HG03354 (cell line): ENCODE measurements around the gene NPAS2.

Experiments used
- ATAC-seq: cut with Tn5 transposase; IDR thresholded peaks from one replicate; pipeline ENCODE4 v1.9.1; 2021; ENCODE audit warnings: mild to moderate bottlenecking; ENCODE audit not compliant: unreplicated experiment, poor library complexity, severe bottlenecking

Gene NPAS2

GRCh38 chr2:100895934-100896685, 76.2 kb downstream of the NPAS2 start:
- no peak for ATAC-seq

DNA sequence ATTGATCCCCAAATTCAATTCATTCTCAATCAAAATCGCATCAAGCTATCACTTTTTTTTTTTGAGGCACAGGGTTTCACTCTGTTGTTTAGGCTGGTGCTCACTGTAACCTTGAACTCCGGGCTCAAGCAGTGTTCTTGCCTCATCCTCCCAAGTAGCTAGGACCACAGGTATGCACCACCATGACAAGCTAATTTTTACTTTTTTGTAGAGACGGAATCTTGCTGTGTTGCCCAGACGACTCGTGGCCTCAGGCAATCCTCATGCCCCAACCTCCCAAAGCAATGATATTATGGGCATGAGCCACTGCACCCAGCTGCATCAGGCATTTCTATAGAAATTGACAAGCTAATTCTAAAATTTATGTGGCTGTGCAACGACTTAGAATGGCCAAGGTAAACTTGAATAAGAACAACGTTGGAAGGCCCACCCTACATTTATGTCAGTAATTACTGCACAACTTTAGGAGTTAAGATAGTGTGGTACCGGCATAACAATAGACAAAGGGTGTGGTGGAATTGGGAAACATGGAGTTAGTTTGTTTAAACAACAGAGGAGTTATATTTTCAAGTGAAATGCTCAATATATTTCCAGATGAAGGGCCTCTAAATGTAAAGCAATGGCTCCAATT, 78.2 kb downstream of the NPAS2 start:
- no peak for ATAC-seq

DNA sequence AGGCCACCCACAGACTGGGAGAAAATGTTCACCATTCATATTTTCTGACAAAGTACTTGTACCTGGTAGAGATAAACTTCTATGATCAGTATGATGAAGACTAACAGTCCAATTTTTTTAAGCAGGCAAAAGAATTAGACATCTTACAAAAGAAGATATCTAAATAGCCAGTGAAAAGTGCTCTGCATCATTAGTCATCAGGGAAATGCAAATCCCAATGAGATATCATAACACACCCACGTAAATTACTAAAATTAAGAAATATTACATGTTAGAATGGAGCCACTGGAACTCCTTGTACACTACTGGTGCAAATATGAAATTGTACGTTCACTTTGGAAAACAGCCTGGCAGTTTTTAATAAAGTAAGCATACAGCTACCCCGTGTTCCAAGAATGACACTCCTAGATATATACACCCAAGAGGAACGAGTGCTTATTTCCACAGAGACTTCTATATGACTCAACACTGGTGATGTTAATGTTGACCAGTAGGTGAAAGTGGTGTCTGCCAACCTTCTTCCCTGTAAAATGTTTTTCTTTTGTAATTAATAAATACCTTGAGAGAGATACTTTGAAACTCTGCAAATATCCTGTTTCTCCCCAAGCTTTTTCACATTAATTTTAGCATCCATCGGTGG, 80.3 kb downstream of the NPAS2 start:
- no peak for ATAC-seq

- no peak for ATAC-seq
Measured at GRCh38 chr2:100902817-100903405, 83.0 kb downstream of the NPAS2 start.

DNA sequence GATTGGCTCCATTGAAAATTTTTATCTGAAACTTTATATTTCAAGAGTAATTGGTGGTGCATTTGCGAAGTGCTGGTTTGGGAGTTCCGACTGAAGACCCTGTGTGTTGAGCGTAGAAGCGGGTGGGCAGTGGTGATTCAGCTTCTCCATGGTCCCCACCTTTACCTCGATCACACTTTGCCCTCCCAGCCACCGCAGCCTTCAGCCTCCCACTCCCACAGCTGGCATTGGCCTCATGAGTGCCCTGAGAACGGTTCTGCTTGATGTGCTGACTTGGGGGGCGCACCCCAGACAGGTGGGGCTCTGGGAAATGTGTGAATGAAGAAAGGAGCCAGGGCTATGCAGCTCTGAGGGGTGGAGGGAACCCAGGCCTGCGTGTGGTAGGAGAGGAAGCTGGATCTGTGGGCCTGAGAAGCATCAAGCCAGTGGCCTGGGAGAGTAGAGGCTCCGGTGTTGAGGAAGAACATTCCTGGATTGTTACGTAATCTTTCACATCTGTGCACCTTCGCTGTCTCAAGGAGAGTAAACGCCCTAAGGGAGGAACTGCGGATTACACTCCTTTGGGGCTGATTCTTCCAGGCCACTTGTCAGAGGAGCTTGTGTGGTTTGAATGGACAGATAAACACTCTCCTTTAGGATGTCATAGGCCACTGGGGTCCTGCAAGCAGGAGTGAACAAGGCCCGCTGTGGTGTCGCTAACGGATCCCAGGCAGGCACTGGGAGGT, 83.8 kb downstream of the NPAS2 start:
- no peak for ATAC-seq

DNA sequence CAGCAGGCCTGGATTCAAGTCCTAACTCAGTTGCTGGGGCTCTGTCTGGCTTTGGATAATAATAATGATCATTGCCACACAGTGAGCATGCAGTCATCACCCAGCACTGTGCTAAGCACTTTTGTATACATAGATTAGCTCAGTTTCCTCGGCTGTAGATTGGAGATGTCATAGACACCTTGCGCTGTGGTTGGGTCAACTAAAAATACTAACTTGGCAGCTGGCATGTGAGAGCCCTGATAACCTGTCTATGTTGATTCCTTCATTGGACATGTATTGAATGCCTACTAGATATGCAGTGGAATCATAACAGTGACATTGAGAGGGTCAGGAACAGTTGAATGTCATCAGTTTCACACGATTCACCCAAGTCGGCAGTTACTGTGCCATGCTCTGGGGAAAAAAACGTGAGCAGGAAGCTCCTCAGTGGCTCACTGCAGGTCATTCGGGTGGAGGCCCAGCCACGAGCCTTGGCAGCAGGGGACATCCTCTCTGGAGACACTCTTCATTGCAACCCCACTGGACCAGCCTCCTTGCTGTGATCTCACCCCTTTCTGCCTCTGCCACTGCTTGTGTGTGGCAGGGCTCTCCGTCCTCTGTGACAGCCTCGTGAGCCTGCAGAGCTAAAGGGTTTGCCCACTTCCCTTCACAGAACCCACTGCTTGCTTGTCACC, 85.3 kb downstream of the NPAS2 start:
- no peak for ATAC-seq

DNA sequence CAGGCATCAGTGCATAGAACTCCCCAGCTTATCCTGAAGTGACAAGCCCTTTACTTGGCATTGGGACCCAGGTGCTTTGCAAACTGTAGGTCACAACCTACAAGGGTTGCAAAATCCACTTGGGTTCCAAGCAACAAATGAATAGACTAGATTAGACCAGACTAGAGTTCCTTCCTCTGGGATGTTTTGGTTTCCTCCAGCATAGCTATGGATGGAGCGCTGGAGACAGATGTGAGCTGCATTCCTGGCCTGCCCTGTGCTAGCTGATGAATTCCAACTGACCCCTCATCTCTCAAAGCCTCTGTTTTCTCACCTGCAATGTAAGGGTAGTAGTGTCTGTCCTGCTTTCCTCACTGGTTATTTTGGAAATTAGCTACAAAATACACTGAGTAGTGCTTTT, 86.2 kb downstream of the NPAS2 start:
- no peak for ATAC-seq

GRCh38 chr2:100906679-100907078, 86.7 kb downstream of the NPAS2 start:
- ATAC-seq = no peak

- no peak for ATAC-seq
Measured at GRCh38 chr2:100907832-100908231, 87.9 kb downstream of the NPAS2 start.

- no peak for ATAC-seq
Measured at GRCh38 chr2:100909534-100910081, 89.7 kb downstream of the NPAS2 start.

- ATAC-seq = no peak
Measured at GRCh38 chr2:100910111-100910510, 90.2 kb downstream of the NPAS2 start.

- ATAC-seq = peak; percentile 45
Measured at GRCh38 chr2:100919316-100919715, 99.4 kb downstream of the NPAS2 start.

- ATAC-seq = no peak
Measured at GRCh38 chr2:100921685-100922161, 101.8 kb downstream of the NPAS2 start.

DNA sequence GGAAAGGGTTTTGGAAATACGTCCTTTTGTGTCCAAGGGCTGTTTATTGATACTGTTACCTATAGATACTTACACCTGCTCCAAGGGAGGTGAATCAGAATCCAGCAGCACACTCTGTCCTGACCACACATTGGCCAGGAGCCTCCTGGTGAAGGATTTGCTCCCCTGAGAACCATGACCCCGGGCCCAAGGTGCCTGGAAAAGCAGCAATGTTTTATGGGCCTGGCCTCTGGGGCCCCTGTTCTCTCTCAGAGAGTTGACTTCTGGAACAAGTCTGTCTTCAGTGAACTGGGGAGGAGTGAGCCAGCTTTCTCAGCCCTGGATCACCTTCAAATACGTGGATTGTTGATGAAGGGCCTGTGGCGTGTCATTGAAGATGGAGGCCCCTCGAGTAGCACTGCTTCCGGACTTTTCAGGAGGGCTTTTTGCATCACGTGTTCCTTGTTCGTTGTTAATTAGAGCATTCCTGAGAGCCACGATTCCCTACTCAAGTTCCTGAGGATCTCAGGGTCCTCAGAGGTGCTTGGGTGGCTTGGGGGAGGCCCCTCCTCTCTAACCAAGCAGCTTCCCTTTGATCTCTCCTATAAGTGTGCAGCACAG, 103.6 kb downstream of the NPAS2 start:
- ATAC-seq = no peak

DNA sequence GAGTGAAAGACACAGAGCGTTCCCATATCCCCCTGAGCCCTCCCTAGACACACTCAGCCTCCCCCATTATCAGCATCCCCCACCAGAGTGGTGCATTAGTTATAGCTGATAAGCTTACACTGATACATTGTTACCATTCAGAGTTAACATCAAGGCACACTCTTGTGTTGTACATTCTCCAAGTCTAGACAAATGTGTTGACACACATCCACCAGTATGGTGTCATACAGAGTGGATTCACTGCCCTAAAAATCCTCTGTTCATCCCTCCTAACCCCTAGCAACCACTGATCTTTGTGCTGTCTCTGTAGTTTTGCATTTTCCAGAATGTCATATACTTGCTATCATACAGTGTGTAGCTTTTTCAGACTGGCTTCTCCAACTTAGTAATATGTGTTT, 104.2 kb downstream of the NPAS2 start:
- no peak for ATAC-seq

DNA sequence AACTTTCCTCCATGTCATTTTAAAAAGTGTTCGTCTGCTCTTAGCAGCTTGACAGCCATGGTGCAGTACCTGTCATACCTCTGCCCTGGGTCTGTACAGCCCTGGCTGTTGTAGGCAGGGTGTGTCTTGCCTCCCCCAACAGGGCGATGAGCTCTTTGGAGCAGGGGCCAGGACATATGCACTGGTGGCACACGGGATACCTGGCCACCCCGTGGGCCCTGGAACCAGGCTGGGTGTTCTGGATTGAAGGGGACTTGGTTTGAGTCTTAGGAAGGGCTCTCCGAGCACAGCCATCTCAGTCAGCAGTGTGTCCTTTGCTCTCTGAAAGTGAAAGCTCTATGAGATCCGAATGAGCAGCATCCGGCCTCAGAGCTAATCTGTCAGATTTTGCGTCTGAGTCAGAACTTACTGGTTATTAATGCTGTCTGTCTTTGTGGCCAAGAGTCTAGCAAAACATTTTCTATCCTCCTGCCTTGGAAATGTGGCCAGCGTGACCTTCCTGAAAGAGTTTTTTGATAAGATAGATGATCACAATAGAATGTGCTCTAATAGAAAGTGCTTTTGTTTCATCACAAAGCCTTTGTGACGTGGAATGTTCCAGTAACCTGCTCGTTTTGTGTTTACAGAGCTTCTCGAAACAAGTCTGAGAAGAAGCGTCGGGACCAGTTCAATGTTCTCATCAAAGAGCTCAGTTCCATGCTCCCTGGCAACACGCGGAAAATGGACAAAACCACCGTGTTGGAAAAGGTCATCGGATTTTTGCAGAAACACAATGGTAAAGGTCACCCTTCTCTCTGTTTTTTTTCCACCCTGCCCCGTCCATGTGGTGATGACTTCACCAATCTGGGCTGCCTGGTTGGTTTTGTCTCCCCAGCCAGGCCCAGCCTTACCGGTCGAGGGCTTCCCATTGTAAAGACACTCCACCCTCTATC, 104.8 kb downstream of the NPAS2 start:
- no peak for ATAC-seq

DNA sequence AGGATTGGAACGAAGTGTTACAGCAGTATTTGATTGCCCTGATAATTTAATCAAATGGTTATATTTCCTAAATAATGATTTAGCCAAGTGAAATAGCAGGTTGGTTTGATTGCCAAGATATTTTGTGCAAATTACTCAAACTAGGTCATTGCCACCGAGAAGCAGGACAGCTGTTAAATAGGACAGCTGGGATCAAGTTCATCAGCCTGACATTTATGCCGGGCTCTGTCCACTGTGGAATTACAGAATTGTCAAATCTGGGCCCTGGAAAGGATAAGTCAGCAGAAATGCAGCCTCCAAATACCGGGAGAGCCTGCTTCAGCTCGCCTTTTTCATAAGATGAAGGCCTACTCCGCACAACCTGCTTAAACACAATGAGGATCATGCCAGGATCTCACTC, 108.3 kb downstream of the NPAS2 start:
- no peak for ATAC-seq

- no peak for ATAC-seq
Measured at GRCh38 chr2:100929147-100929546, 109.2 kb downstream of the NPAS2 start.
